ENCODE data around the gene ERF. TPM values are rescaled to one million over a fixed set of nuclear protein-coding genes. Genes with fewer than 3 reads are reported as not detected.

ERF gene
- total RNA-seq, 1 experiment from 2014 or later: 96.1 TPM

DNA sequence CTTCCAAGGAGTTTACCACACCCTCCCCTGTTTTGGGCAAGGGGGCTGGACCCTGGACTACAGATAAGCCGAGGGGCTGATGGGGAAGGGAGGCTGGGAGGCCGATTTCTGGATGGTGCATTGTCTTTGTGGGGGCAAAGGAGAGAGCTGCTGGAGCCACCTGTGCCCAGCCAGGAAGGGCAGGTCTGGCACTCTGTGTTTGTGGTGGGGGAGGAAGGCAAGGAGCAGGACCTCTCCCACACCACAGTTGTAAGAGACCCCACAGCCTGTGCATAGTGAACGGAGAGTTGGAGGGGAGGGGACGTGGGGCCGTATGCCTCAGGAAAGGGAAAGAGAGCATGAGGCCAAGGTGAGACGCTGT lies 31.0 kb upstream of the ERF start:
- POLR2A ChIA-PET: no interaction called here
- H3K4me1 ChIP-seq (ENCODE audit: control insufficient read depth in 1 of 2, insufficient read depth in 2 of 2, low read length in 2 of 2): peaks cover 29 to 53% of the 10 kb centered on the region in 2 experiments
- H3K27me3 ChIP-seq (ENCODE audit: insufficient read depth, low read length): no peaks in the 10 kb centered on the region
- H3K27ac ChIP-seq (ENCODE audit: low read depth, low read length): peak overlapping the region; percentile 24; the same call in 1 of the 2 replicates
- no peaks in the 10 kb centered on the region for H3K9me3 ChIP-seq (ENCODE audit: control insufficient read depth in 1 of 2, insufficient read depth in 1 of 2, low read depth in 1 of 2, low read length in 2 of 2)
- no peak overlapping the region for H2AFZ ChIP-seq (ENCODE audit: low read depth, low read length, poor library complexity, severe bottlenecking)
- H4K20me1 ChIP-seq (ENCODE audit: insufficient read depth): no peaks in the 10 kb centered on the region
- BruUV-seq (replicated peaks): no TSS peak
- intact Hi-C loops (cut with micrococcal nuclease): no loop called here
- CTCF ChIA-PET: no interaction called here
- H3K4me3 ChIP-seq (replicated peaks in 1 of 2; ENCODE audit: low read depth in 1 of 2, low read length in 2 of 2): no peak overlapping the region
- DNase-seq (ENCODE audit: low read depth, low spot score) (no peak), ATAC-seq (no peak)
- peaks cover 9 to 21% of the 10 kb centered on the region in 2 experiments for H3K36me3 ChIP-seq (ENCODE audit: control insufficient read depth in 1 of 2, insufficient read depth in 2 of 2, low read length in 2 of 2)
- peak overlapping the region; percentile 94; the same call in 1 of the 2 replicates for H3K4me2 ChIP-seq (ENCODE audit: low read length)
- no peak for TF ChIP-seq SRF (IDR thresholded peaks at IDR 0.05; ENCODE audit: low read depth)
- TF ChIP-seq CBX3 (IDR thresholded peaks at IDR 0.05; ENCODE audit: low read depth): no peak
- no peak for TF ChIP-seq POLR2A (IDR thresholded peaks at IDR 0.05; ENCODE audit: borderline replicate concordance, extremely low read depth, insufficient read depth, insufficient read length)
- no peak for TF ChIP-seq ATF3 (IDR thresholded peaks at IDR 0.05)
- TF ChIP-seq JUND (IDR thresholded peaks at IDR 0.05): no peak
- TF ChIP-seq ELF1 (IDR thresholded peaks at IDR 0.05; ENCODE audit: borderline replicate concordance, low read depth): no peak
- TF ChIP-seq EGR1 (IDR thresholded peaks at IDR 0.05; ENCODE audit: low read depth): no peak
- TF ChIP-seq REST (IDR thresholded peaks at IDR 0.05; ENCODE audit: low read depth): no peak
- TF ChIP-seq CEBPB (IDR thresholded peaks at IDR 0.05; ENCODE audit: low read depth): no peak
- no peak for TF ChIP-seq FOSL1 (IDR thresholded peaks at IDR 0.05; ENCODE audit: low read depth)
- TF ChIP-seq, protein P1, sequence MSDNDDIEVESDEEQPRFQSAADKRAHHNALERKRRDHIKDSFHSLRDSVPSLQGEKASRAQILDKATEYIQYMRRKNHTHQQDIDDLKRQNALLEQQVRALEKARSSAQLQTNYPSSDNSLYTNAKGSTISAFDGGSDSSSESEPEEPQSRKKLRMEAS (IDR thresholded peaks at IDR 0.05): no peak
- TF ChIP-seq EZH2 (IDR thresholded peaks at IDR 0.05): no peak
- RAD21 ChIA-PET (ENCODE audit: low non-redundant PET in 1 of 2, low total read pairs in 2 of 2, uncharacterized antibody in 2 of 2, unreplicated experiment in 2 of 2): no interaction called here
- H3K79me2 ChIP-seq (ENCODE audit: insufficient read depth, low read length): peaks cover 18% of the 10 kb centered on the region; the same call in 1 of the 2 replicates
- peak overlapping the region; percentile 11; the same call in 1 of the 2 replicates for H3K9ac ChIP-seq (ENCODE audit: low read length)
- no peaks in the 10 kb centered on the region for H3K9me2 ChIP-seq (ENCODE audit: insufficient read depth)
